Liver (tissue), 3 donors: Measurements from ENCODE around the gene HSPA9.

ENCODE experiments used
- ATF3 ChIP-seq: IDR thresholded peaks from 2 replicates; pipeline ENCODE4 v1.6.1; 2016; ENCODE audit warnings: antibody characterized with exemption
- CTCF ChIP-seq: fragments of 150-350 bp; IDR thresholded peaks from 2 replicates; pipeline ENCODE4 v1.5.1; 2017; ENCODE audit warnings: improper control_type of control experiment, low read depth, low read length; ENCODE audit not compliant: missing input control
- GABPA ChIP-seq, 2 donors: IDR thresholded peaks in 1 of 2; conservative IDR thresholded peaks in 1 of 2; 2 replicates each; pipeline ENCODE4 v1.6.1; 2016; ENCODE audit warnings: antibody characterized with exemption in 2 of 2, mild to moderate bottlenecking in 1 of 2, moderate library complexity in 1 of 2
- NR2F2 ChIP-seq: IDR thresholded peaks from 2 replicates; pipeline ENCODE4 v1.6.1; 2016; ENCODE audit warnings: antibody characterized with exemption
- SP1 ChIP-seq: IDR thresholded peaks from 2 replicates; pipeline ENCODE4 v1.6.1; 2018; ENCODE audit warnings: antibody characterized with exemption, mild to moderate bottlenecking
- YY1 ChIP-seq: IDR thresholded peaks from 2 replicates; pipeline ENCODE4 v1.6.1; 2016; ENCODE audit warnings: antibody characterized with exemption, mild to moderate bottlenecking
- TF ChIP-seq, protein P1 (sequence below): IDR thresholded peaks from 2 replicates; pipeline ENCODE4 v1.6.1; 2016; ENCODE audit warnings: antibody characterized with exemption
- donor health status: healthy.
- donor health status: healthy.

GRCh38 chr5:138536215-138536614 lies 39.0 kb downstream of the HSPA9 start:
- no peak for TF ChIP-seq CTCF
- TF ChIP-seq NR2F2, result no peak
- TF ChIP-seq GABPA (IDR thresholded peaks at IDR 0.05 in 1 of 2, conservative IDR thresholded peaks at IDR 0.05 in 1 of 2), result no peak
- TF ChIP-seq ATF3, result no peak
- TF ChIP-seq YY1, result no peak
- TF ChIP-seq SP1, result no peak
- TF ChIP-seq, protein P1, sequence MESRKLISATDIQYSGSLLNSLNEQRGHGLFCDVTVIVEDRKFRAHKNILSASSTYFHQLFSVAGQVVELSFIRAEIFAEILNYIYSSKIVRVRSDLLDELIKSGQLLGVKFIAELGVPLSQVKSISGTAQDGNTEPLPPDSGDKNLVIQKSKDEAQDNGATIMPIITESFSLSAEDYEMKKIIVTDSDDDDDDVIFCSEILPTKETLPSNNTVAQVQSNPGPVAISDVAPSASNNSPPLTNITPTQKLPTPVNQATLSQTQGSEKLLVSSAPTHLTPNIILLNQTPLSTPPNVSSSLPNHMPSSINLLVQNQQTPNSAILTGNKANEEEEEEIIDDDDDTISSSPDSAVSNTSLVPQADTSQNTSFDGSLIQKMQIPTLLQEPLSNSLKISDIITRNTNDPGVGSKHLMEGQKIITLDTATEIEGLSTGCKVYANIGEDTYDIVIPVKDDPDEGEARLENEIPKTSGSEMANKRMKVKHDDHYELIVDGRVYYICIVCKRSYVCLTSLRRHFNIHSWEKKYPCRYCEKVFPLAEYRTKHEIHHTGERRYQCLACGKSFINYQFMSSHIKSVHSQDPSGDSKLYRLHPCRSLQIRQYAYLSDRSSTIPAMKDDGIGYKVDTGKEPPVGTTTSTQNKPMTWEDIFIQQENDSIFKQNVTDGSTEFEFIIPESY, result no peak
